WTC11 (cell line): ENCODE measurements around the gene GLIPR1L2.

ENCODE experiments used
- CREM ChIP-seq: sonication (generic); formaldehyde crosslinking; IDR thresholded peaks from 2 replicates; pipeline ENCODE4 v1.8.1; 2022; ENCODE audit warnings: mild to moderate bottlenecking, missing genetic modification reagents, moderate library complexity
- CTCF ChIP-seq: fragments of 200-600 bp; IDR thresholded peaks from 2 replicates; pipeline ENCODE4 v1.8.0; 2022; ENCODE audit warnings: antibody characterized with exemption
- E2F1 ChIP-seq: sonication (generic); formaldehyde crosslinking; IDR thresholded peaks from 2 replicates; pipeline ENCODE4 v1.8.0; 2022; ENCODE audit warnings: mild to moderate bottlenecking, missing genetic modification reagents
- E2F5 ChIP-seq: sonication (generic); formaldehyde crosslinking; IDR thresholded peaks from 2 replicates; pipeline ENCODE4 v1.8.1; 2022; ENCODE audit warnings: mild to moderate bottlenecking, moderate library complexity, missing genetic modification reagents
- KAT7 ChIP-seq: sonication (generic); formaldehyde crosslinking; IDR thresholded peaks from 2 replicates; pipeline ENCODE4 v1.8.1; 2023; ENCODE audit warnings: missing genetic modification reagents, mild to moderate bottlenecking, borderline replicate concordance
- NFE2L1 ChIP-seq: sonication (generic); formaldehyde crosslinking; IDR thresholded peaks from 2 replicates; pipeline ENCODE4 v1.8.1; 2023; ENCODE audit warnings: missing genetic modification reagents
- RORB ChIP-seq: fragments of 250-450 bp; sonication (Bioruptor Pico); IDR thresholded peaks from 2 replicates; pipeline ENCODE4 v1.9.0; 2021; ENCODE audit warnings: mild to moderate bottlenecking
- ZBTB21 ChIP-seq: sonication (generic); formaldehyde crosslinking; IDR thresholded peaks from 2 replicates; pipeline ENCODE4 v1.8.1; 2023; ENCODE audit warnings: mild to moderate bottlenecking, missing genetic modification reagents, borderline replicate concordance
- ZNF121 ChIP-seq: sonication (generic); formaldehyde crosslinking; IDR thresholded peaks from 2 replicates; pipeline ENCODE4 v1.8.0; 2023; ENCODE audit warnings: missing genetic modification reagents
- ZNF219 ChIP-seq: sonication (generic); formaldehyde crosslinking; IDR thresholded peaks from 2 replicates; pipeline ENCODE4 v1.8.0; 2023; ENCODE audit warnings: missing genetic modification reagents, mild to moderate bottlenecking, borderline replicate concordance
- ZNF232 ChIP-seq: sonication (generic); formaldehyde crosslinking; IDR thresholded peaks from 2 replicates; pipeline ENCODE4 v1.8.0; 2022; ENCODE audit warnings: mild to moderate bottlenecking, missing genetic modification reagents
- ZNF263 ChIP-seq: sonication (generic); formaldehyde crosslinking; IDR thresholded peaks from 2 replicates; pipeline ENCODE4 v1.8.1; 2022; ENCODE audit warnings: low read depth, mild to moderate bottlenecking, moderate library complexity, missing genetic modification reagents
- TF ChIP-seq, protein P1 (sequence below): sonication (generic); formaldehyde crosslinking; IDR thresholded peaks from 2 replicates; pipeline ENCODE4 v1.8.1; 2022; ENCODE audit warnings: low read depth, missing genetic modification reagents, borderline replicate concordance

GRCh38 chr12:75407683-75408082, 16.8 kb downstream of the GLIPR1L2 start:
- TF ChIP-seq NFE2L1 (no peak), CTCF (no peak), ZBTB21 (no peak), CREM (CRISPR knock-in tag) (no peak), ZNF232 (CRISPR knock-in tag) (no peak), RORB (CRISPR knock-in tag) (no peak), ZNF263 (CRISPR knock-in tag) (no peak), KAT7 (CRISPR knock-in tag) (no peak), E2F5 (no peak), E2F1 (CRISPR knock-in tag) (no peak), ZNF219 (no peak), ZNF121 (CRISPR knock-in tag) (no peak)
- TF ChIP-seq, protein P1, sequence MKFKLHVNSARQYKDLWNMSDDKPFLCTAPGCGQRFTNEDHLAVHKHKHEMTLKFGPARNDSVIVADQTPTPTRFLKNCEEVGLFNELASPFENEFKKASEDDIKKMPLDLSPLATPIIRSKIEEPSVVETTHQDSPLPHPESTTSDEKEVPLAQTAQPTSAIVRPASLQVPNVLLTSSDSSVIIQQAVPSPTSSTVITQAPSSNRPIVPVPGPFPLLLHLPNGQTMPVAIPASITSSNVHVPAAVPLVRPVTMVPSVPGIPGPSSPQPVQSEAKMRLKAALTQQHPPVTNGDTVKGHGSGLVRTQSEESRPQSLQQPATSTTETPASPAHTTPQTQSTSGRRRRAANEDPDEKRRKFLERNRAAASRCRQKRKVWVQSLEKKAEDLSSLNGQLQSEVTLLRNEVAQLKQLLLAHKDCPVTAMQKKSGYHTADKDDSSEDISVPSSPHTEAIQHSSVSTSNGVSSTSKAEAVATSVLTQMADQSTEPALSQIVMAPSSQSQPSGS, result no peak
